Activated naive CD8-positive, alpha-beta T cell (primary cell): ENCODE results near the gene CDH4.
"Not testable (repeated sequence)": the region's sequence is repeated elsewhere in the genome, so short reads cannot be mapped to it uniquely, and the experiment has no call there.

ENCODE experiments used
- H3K27ac Mint-ChIP-seq: one replicate; pipeline ENCODE4 v1.8.0; 2021; ENCODE audit warnings: mixed read lengths
- H3K27me3 Mint-ChIP-seq: one replicate; pipeline ENCODE4 v1.8.0; 2021; ENCODE audit warnings: mixed read lengths
- H3K36me3 Mint-ChIP-seq: one replicate; pipeline ENCODE4 v1.8.0; 2021; ENCODE audit warnings: mixed read lengths
- H3K4me1 Mint-ChIP-seq: one replicate; pipeline ENCODE4 v1.8.0; 2021; ENCODE audit warnings: low read depth, mixed read lengths
- H3K4me3 Mint-ChIP-seq: one replicate; pipeline ENCODE4 v1.8.0; 2021; ENCODE audit warnings: mild to moderate bottlenecking, mixed read lengths
- H3K9me3 Mint-ChIP-seq: one replicate; pipeline ENCODE4 v1.8.0; 2021; ENCODE audit warnings: low read depth, mixed read lengths

Gene CDH4

GRCh38 chr20:61447952-61448351 is 195.9 kb downstream of the CDH4 start:
- Mint-ChIP-seq H3K4me3 (no peak overlapping the region), H3K27me3 (peaks cover 4% of the 10 kb centered on the region), H3K36me3 (no peaks in the 10 kb centered on the region), H3K27ac (no peak overlapping the region), H3K9me3 (no peaks in the 10 kb centered on the region), H3K4me1 (no peaks in the 10 kb centered on the region)

DNA sequence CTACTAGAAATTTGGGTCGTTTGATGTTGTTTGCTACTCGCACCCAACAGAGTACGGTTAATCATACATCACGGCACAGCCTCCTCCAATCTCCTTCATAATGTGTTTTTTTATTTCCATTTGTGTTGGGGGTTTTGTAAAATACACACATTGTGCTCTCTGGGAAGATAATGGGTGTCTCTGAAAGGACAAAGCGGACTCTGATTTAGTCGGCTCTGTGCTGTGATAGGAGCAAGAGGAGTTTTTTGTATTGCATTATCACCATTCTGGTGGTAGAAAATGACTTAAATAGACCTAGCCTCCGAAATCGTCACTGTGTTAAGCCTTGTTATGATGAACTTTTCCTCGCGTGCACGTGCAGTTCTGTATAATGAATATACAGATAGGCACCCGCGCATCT is 196.3 kb downstream of the CDH4 start:
- Mint-ChIP-seq H3K36me3 (no peaks in the 10 kb centered on the region), H3K4me1 (no peaks in the 10 kb centered on the region), H3K27ac (no peak overlapping the region), H3K9me3 (no peaks in the 10 kb centered on the region), H3K4me3 (no peak overlapping the region), H3K27me3 (peaks cover 4% of the 10 kb centered on the region)

- Mint-ChIP-seq H3K4me1 (no peaks in the 10 kb centered on the region), H3K27me3 (peaks cover 4% of the 10 kb centered on the region), H3K27ac (no peak overlapping the region), H3K4me3 (no peak overlapping the region), H3K36me3 (no peaks in the 10 kb centered on the region), H3K9me3 (no peaks in the 10 kb centered on the region)
Observed at GRCh38 chr20:61449057-61449609, 197.1 kb downstream of the CDH4 start.

DNA sequence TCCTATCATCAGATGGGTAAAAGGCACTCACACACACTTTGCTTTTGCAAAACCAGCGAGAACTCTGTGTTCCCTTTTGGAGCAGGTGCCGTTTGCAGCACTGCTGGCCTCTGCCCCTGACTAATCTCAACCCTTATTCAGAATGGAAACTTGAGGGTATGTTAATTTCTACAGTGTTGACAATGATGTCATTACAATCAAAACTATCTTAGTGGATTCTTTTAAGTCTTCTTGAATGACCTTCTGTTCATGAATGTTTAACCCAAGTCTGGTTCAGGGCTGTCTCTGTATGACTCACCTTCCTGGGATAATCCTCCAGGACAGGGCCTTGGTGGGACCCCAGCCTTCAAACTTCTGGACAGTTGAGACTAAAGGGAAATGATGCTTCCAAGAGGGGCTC is 197.9 kb downstream of the CDH4 start:
- Mint-ChIP-seq H3K4me1 (no peaks in the 10 kb centered on the region), H3K27me3 (peaks cover 4% of the 10 kb centered on the region), H3K27ac (no peak overlapping the region), H3K4me3 (no peak overlapping the region), H3K36me3 (no peaks in the 10 kb centered on the region), H3K9me3 (no peaks in the 10 kb centered on the region)

GRCh38 chr20:61450549-61450948 is 198.5 kb downstream of the CDH4 start:
- Mint-ChIP-seq H3K4me3 (no peak overlapping the region), H3K27me3 (peaks cover 4% of the 10 kb centered on the region), H3K9me3 (no peaks in the 10 kb centered on the region), H3K4me1 (no peaks in the 10 kb centered on the region), H3K36me3 (no peaks in the 10 kb centered on the region), H3K27ac (no peak overlapping the region)

DNA sequence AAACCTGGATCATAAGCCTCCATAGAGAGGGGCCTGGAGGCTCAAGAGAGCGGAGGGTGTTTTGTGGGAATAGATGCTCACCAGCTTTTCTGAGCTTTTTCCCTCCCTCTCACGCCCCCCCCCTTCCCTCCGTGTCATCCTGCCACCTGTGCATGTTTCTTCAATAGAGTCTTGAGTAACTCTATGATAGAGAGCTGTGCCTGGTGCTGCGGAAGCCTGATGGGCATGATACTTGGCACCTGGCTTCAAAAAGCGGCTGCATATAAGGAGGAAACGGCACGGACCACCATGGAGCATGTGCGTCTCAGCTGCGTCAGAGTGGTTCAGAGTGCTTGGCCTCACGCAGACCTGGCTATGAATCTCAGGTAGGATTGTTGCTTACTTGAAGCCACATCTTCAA is 198.9 kb downstream of the CDH4 start:
- H3K27ac Mint-ChIP-seq: no peak overlapping the region
- H3K27me3 Mint-ChIP-seq: peaks cover 4% of the 10 kb centered on the region
- H3K36me3 Mint-ChIP-seq: no peaks in the 10 kb centered on the region
- no peak overlapping the region for H3K4me3 Mint-ChIP-seq
- H3K9me3 Mint-ChIP-seq: no peaks in the 10 kb centered on the region
- H3K4me1 Mint-ChIP-seq: no peaks in the 10 kb centered on the region

DNA sequence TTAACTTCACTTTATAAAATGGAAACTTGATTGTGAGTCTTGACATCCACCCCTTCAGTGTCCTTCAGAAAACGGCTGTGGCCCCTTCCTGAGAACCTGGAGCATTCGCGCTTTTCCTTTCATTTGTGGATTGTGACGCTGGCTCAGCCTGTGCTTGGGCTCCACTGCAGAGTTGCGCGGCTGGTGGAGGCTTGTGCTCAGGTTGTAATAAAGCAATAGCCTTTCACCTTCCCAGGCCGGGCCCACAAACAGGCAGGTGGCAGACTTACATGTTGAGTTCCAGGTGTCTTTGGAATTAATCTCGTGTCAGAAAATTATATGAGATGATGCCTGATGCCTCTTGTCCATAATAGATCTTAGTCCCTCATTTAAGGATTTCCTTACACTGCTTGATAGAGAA is 199.9 kb downstream of the CDH4 start:
- no peaks in the 10 kb centered on the region for H3K9me3 Mint-ChIP-seq
- H3K27me3 Mint-ChIP-seq: peaks cover 4% of the 10 kb centered on the region
- H3K4me1 Mint-ChIP-seq: no peaks in the 10 kb centered on the region
- H3K4me3 Mint-ChIP-seq: no peak overlapping the region
- no peaks in the 10 kb centered on the region for H3K36me3 Mint-ChIP-seq
- H3K27ac Mint-ChIP-seq: no peak overlapping the region

DNA sequence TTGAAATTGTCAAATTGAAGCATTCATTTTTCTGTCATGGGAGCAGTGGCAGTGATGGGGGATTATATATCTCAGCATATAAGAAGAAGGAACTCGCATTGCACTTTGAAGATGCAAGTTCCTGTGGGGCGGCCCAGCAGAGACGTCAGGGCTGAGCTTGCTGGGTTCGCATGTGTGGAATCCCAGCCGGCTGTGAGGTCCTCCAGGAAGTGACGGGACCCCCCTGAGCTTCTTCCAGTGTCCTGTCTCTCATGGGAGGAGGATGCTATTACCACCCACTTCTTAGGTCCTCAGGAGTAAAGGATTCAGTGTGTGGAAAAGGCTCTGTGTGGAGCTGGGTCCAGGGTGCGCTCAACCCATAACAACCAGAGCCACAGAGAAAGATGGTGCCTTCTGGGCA is 201.2 kb downstream of the CDH4 start:
- Mint-ChIP-seq H3K27me3 (peaks cover 2% of the 10 kb centered on the region), H3K9me3 (no peaks in the 10 kb centered on the region), H3K4me3 (no peak overlapping the region), H3K36me3 (no peaks in the 10 kb centered on the region), H3K4me1 (no peaks in the 10 kb centered on the region), H3K27ac (no peak overlapping the region)

GRCh38 chr20:61453623-61454022 is 201.6 kb downstream of the CDH4 start:
- H3K4me3 Mint-ChIP-seq, H3K27ac Mint-ChIP-seq, H3K4me1 Mint-ChIP-seq, H3K27me3 Mint-ChIP-seq, H3K36me3 Mint-ChIP-seq, H3K9me3 Mint-ChIP-seq: not testable (repeated sequence)

GRCh38 chr20:61454053-61454452 is 202.0 kb downstream of the CDH4 start:
- Mint-ChIP-seq H3K4me1 (no peaks in the 10 kb centered on the region), H3K4me3 (no peak overlapping the region), H3K27ac (no peak overlapping the region), H3K9me3 (no peaks in the 10 kb centered on the region), H3K27me3 (peaks cover 2% of the 10 kb centered on the region), H3K36me3 (no peaks in the 10 kb centered on the region)

DNA sequence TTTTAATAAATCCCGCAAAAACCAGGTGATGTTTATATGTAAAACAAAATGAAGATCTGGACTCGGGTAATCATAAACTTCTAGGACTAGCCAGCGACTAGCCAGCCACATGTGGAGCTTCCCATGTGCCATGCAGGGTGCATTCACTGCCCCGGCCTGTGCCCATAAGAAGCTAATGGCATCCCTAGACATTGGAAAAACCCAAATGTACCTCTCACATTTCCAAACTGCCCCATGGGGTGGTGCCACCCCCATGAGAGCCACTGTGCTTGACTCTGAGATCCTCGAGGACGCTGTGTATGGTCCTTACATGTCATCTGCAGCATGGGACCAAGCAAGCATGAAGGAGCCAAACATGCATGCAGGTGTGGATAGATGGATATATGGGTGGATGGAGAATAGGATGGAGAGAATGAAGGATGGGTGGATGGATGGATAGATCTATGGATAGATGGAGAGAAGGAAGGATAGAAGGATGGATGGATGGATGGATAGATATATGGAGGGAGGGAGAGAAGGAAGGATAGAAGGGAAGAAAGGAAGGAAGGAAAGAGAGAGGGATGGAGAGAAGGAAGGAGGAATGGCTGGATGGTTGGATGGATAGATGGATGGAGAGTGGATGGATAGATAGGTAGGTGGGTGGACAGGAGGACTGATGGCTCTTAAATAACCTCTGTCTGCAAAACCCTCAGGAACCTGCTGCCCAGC is 203.6 kb downstream of the CDH4 start:
- Mint-ChIP-seq H3K4me1 (no peaks in the 10 kb centered on the region), H3K4me3 (no peak overlapping the region), H3K9me3 (no peaks in the 10 kb centered on the region), H3K27ac (no peak overlapping the region), H3K27me3 (no peaks in the 10 kb centered on the region), H3K36me3 (no peaks in the 10 kb centered on the region)

- H3K4me1 Mint-ChIP-seq: no peaks in the 10 kb centered on the region
- no peak overlapping the region for H3K4me3 Mint-ChIP-seq
- H3K9me3 Mint-ChIP-seq: no peaks in the 10 kb centered on the region
- H3K27ac Mint-ChIP-seq: no peak overlapping the region
- H3K27me3 Mint-ChIP-seq: no peaks in the 10 kb centered on the region
- no peaks in the 10 kb centered on the region for H3K36me3 Mint-ChIP-seq
Observed at GRCh38 chr20:61457725-61458124, 205.7 kb downstream of the CDH4 start.

DNA sequence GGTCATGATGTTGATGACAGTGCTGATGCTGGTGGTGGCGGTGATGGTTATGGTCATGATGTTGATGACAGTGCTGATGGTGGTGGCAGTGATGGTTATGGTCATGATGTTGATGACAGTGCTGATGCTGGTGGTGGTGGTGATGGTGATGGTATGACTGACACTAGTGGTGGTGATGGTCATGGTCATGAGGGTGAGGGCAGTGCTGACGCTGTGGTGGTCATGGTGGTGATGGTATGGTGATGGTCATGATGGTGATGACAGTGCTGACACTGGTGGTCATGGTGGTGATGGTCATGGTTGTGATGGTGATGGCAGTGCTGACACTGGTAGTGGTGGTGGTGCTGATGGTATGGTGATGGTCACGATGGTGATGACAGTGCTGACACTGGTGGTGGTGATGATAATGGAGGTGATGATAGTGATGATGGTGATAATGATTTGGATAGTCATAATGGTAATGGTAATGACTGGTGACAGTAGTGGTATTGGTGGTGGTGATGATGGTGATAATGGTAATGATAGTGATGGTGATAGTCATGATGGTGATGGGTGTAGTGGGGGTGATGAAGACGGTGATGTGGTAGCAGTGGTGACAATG is 206.2 kb downstream of the CDH4 start:
- Mint-ChIP-seq H3K4me1 (no peaks in the 10 kb centered on the region), H3K27ac (no peak overlapping the region), H3K27me3 (no peaks in the 10 kb centered on the region), H3K36me3 (no peaks in the 10 kb centered on the region), H3K9me3 (no peaks in the 10 kb centered on the region), H3K4me3 (no peak overlapping the region)

DNA sequence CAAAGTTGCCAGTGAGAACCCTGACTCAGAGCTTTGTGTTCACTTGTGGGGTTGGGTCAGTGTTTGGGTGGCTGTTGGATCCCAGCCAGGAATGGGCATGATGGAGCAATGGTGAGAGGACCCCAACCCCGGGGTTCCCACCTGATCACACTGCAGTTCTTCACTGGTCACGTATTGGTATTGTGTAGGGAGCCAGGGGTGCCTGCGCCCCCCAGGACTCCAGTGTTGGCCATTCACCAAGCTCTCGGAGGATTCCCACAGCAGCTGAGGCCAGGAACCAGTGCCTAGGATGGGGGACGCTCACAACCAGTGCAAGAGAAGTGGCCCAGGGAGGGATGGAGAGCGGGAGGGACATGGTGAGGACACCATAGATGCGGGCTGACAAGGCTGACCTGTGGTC is 207.2 kb downstream of the CDH4 start:
- H3K27me3 Mint-ChIP-seq: no peaks in the 10 kb centered on the region
- H3K4me3 Mint-ChIP-seq: no peak overlapping the region
- no peaks in the 10 kb centered on the region for H3K36me3 Mint-ChIP-seq
- H3K27ac Mint-ChIP-seq: no peak overlapping the region
- no peaks in the 10 kb centered on the region for H3K4me1 Mint-ChIP-seq
- H3K9me3 Mint-ChIP-seq: no peaks in the 10 kb centered on the region

DNA sequence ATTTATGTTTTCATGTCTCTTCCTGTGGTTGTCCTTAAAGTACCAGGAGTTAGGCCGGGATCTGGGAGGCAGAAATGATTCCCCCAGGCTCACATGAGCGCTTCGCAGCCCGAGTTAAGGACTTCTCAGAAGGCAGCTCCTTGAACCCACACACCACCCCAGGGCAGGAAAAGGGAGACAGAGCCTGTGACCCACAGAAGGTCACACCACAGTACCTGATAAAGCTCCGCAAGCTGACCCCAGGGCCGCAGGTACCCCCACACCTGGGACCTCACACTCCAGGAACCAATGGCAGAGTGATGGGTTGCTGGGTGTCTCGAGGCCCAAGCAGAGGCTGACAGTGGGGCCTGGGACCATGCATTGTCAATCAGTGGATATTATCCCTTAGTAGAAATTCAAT is 207.6 kb downstream of the CDH4 start:
- no peaks in the 10 kb centered on the region for H3K36me3 Mint-ChIP-seq
- no peaks in the 10 kb centered on the region for H3K4me1 Mint-ChIP-seq
- H3K27me3 Mint-ChIP-seq: no peaks in the 10 kb centered on the region
- H3K9me3 Mint-ChIP-seq: no peaks in the 10 kb centered on the region
- H3K4me3 Mint-ChIP-seq: no peak overlapping the region
- no peak overlapping the region for H3K27ac Mint-ChIP-seq
